HepG2 (cell line): ENCODE measurements around the gene CCDC157.

ENCODE experiments used
- ELF1 ChIP-seq: sonication (generic); formaldehyde crosslinking; IDR thresholded peaks from 2 replicates; pipeline ENCODE4 v1.4.0; 2020; ENCODE audit warnings: missing genetic modification reagents
- ERF ChIP-seq: IDR thresholded peaks from 2 replicates; pipeline ENCODE4 v1.6.1; 2018; ENCODE audit warnings: missing biosample characterization, missing genetic modification reagents
- MAZ ChIP-seq, 2 experiments: sonication (generic) in 1 of 2; formaldehyde crosslinking in 1 of 2; IDR thresholded peaks; 2 replicates each; pipeline versions ENCODE4 v1.5.0 to v1.6.1; 2012 to 2020; ENCODE audit warnings: low read depth in 2 of 2, mild to moderate bottlenecking in 2 of 2, borderline replicate concordance in 1 of 2, improper control_type of control experiment in 1 of 2, low read length in 1 of 2, missing genetic modification reagents in 1 of 2, moderate library complexity in 1 of 2
- MTA3 ChIP-seq: sonication (generic); formaldehyde crosslinking; IDR thresholded peaks from 2 replicates; pipeline ENCODE4 v1.4.0; 2020; ENCODE audit warnings: missing genetic modification reagents
- ZEB1 ChIP-seq: IDR thresholded peaks from 2 replicates; pipeline ENCODE4 v1.6.1; 2012; ENCODE audit warnings: mild to moderate bottlenecking, low read depth, inconsistent platforms; ENCODE audit not compliant: insufficient replicate concordance
- ZNF670 ChIP-seq: sonication (generic); formaldehyde crosslinking; IDR thresholded peaks from 2 replicates; pipeline ENCODE4 v1.8.0; 2022; ENCODE audit warnings: mild to moderate bottlenecking, missing genetic modification reagents, borderline replicate concordance
- TF ChIP-seq, protein P1 (sequence below): sonication (generic); formaldehyde crosslinking; IDR thresholded peaks from 2 replicates; pipeline ENCODE4 v1.4.0; 2020; ENCODE audit warnings: missing genetic modification reagents
- TF ChIP-seq, protein P2 (sequence below): sonication (generic); formaldehyde crosslinking; IDR thresholded peaks from 2 replicates; pipeline ENCODE4 v1.4.0; 2020; ENCODE audit warnings: low read depth, missing genetic modification reagents
- TF ChIP-seq, protein P3 (sequence below), 2 experiments: fragments of 450-650 bp in 1 of 2; sonication (generic) in 1 of 2; formaldehyde crosslinking; IDR thresholded peaks; 2 replicates each; pipeline versions ENCODE4 v1.5.0 to v1.8.0; 2020 to 2022; ENCODE audit warnings: mild to moderate bottlenecking in 1 of 2, missing genetic modification reagents in 1 of 2
- TF ChIP-seq, protein P4 (sequence below): IDR thresholded peaks from 2 replicates; pipeline ENCODE4 v1.6.1; 2016; ENCODE audit warnings: control low read depth
- TF ChIP-seq, protein P5 (sequence below): sonication (generic); formaldehyde crosslinking; IDR thresholded peaks from 2 replicates; pipeline ENCODE4 v1.8.0; 2022; ENCODE audit warnings: low read depth, missing genetic modification reagents
- TF ChIP-seq, protein P6 (sequence below): sonication (generic); formaldehyde crosslinking; IDR thresholded peaks from 2 replicates; pipeline ENCODE4 v1.5.1; 2020; ENCODE audit warnings: mild to moderate bottlenecking, missing genetic modification reagents, moderate library complexity
- TF ChIP-seq, protein P7 (sequence below): sonication (generic); formaldehyde crosslinking; IDR thresholded peaks from 2 replicates; pipeline ENCODE4 v1.4.0; 2020; ENCODE audit warnings: missing genetic modification reagents, borderline replicate concordance
- TF ChIP-seq, protein P8 (sequence below): sonication (generic); formaldehyde crosslinking; IDR thresholded peaks from 2 replicates; pipeline ENCODE4 v1.8.1; 2023; ENCODE audit warnings: missing genetic modification reagents, inconsistent platforms, borderline replicate concordance

DNA sequence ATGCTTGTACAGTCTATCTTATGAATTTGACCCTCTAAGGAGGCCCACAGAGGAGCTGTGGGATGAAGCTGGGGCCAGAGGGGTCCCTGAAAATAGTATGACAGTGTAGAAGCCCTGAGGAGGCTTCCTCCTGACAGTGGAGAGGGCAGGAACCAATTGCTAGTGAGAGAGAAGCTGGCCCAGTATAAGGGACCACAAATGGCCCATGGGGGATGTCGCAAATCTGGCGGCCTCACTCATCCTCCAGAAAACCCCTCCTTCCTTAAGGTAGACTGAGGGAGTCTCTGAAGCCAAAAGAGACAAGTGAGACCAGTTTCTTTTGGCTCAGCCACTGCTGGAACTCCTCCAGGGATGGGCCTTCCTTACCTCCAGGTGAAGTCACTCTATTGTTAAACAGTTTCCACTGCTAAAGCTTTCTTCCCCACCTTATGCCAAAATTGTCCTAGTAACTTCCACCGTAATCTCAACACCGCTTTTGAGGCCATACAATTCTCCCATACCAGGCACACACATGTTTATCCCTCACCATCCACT lies 49.7 kb upstream of the CCDC157 start:
- TF ChIP-seq ERF (CRISPR knock-in tag): no peak
- TF ChIP-seq, protein P1, sequence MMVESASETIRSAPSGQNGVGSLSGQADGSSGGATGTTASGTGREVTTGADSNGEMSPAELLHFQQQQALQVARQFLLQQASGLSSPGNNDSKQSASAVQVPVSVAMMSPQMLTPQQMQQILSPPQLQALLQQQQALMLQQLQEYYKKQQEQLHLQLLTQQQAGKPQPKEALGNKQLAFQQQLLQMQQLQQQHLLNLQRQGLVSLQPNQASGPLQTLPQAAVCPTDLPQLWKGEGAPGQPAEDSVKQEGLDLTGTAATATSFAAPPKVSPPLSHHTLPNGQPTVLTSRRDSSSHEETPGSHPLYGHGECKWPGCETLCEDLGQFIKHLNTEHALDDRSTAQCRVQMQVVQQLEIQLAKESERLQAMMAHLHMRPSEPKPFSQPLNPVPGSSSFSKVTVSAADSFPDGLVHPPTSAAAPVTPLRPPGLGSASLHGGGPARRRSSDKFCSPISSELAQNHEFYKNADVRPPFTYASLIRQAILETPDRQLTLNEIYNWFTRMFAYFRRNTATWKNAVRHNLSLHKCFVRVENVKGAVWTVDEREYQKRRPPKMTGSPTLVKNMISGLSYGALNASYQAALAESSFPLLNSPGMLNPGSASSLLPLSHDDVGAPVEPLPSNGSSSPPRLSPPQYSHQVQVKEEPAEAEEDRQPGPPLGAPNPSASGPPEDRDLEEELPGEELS (CRISPR knock-in tag): no peak
- TF ChIP-seq, protein P2, sequence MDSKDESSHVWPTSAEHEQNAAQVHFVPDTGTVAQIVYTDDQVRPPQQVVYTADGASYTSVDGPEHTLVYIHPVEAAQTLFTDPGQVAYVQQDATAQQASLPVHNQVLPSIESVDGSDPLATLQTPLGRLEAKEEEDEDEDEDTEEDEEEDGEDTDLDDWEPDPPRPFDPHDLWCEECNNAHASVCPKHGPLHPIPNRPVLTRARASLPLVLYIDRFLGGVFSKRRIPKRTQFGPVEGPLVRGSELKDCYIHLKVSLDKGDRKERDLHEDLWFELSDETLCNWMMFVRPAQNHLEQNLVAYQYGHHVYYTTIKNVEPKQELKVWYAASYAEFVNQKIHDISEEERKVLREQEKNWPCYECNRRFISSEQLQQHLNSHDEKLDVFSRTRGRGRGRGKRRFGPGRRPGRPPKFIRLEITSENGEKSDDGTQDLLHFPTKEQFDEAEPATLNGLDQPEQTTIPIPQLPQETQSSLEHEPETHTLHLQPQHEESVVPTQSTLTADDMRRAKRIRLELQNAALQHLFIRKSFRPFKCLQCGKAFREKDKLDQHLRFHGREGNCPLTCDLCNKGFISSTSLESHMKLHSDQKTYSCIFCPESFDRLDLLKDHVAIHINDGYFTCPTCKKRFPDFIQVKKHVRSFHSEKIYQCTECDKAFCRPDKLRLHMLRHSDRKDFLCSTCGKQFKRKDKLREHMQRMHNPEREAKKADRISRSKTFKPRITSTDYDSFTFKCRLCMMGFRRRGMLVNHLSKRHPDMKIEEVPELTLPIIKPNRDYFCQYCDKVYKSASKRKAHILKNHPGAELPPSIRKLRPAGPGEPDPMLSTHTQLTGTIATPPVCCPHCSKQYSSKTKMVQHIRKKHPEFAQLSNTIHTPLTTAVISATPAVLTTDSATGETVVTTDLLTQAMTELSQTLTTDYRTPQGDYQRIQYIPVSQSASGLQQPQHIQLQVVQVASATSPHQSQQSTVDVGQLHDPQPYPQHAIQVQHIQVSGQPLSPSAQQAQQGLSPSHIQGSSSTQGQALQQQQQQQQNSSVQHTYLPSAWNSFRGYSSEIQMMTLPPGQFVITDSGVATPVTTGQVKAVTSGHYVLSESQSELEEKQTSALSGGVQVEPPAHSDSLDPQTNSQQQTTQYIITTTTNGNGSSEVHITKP (CRISPR knock-in tag): no peak
- TF ChIP-seq, protein P3, sequence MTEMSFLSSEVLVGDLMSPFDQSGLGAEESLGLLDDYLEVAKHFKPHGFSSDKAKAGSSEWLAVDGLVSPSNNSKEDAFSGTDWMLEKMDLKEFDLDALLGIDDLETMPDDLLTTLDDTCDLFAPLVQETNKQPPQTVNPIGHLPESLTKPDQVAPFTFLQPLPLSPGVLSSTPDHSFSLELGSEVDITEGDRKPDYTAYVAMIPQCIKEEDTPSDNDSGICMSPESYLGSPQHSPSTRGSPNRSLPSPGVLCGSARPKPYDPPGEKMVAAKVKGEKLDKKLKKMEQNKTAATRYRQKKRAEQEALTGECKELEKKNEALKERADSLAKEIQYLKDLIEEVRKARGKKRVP (CRISPR knock-in tag; IDR thresholded peaks at IDR 0.05): no peak
- no peak for TF ChIP-seq ZEB1
- TF ChIP-seq, protein P4, sequence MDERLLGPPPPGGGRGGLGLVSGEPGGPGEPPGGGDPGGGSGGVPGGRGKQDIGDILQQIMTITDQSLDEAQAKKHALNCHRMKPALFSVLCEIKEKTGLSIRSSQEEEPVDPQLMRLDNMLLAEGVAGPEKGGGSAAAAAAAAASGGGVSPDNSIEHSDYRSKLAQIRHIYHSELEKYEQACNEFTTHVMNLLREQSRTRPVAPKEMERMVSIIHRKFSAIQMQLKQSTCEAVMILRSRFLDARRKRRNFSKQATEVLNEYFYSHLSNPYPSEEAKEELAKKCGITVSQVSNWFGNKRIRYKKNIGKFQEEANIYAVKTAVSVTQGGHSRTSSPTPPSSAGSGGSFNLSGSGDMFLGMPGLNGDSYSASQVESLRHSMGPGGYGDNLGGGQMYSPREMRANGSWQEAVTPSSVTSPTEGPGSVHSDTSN (CRISPR knock-in tag): no peak
- no peak for TF ChIP-seq MTA3 (CRISPR knock-in tag)
- TF ChIP-seq, protein P5, sequence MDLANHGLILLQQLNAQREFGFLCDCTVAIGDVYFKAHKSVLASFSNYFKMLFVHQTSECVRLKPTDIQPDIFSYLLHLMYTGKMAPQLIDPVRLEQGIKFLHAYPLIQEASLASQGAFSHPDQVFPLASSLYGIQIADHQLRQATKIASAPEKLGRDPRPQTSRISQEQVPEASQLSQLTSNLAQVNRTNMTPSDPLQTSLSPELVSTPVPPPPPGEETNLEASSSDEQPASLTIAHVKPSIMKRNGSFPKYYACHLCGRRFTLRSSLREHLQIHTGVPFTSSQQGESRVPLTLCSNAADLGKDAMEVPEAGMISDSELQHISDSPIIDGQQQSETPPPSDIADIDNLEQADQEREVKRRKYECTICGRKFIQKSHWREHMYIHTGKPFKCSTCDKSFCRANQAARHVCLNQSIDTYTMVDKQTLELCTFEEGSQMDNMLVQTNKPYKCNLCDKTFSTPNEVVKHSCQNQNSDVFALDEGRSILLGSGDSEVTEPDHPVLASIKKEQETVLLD (CRISPR knock-in tag): no peak
- no peak for TF ChIP-seq MAZ (IDR thresholded peaks at IDR 0.05; ENCODE audit: borderline replicate concordance, low read depth, low read length)
- TF ChIP-seq MAZ (CRISPR knock-in tag; IDR thresholded peaks at IDR 0.05; ENCODE audit: low read depth): no peak
- TF ChIP-seq, protein P6, sequence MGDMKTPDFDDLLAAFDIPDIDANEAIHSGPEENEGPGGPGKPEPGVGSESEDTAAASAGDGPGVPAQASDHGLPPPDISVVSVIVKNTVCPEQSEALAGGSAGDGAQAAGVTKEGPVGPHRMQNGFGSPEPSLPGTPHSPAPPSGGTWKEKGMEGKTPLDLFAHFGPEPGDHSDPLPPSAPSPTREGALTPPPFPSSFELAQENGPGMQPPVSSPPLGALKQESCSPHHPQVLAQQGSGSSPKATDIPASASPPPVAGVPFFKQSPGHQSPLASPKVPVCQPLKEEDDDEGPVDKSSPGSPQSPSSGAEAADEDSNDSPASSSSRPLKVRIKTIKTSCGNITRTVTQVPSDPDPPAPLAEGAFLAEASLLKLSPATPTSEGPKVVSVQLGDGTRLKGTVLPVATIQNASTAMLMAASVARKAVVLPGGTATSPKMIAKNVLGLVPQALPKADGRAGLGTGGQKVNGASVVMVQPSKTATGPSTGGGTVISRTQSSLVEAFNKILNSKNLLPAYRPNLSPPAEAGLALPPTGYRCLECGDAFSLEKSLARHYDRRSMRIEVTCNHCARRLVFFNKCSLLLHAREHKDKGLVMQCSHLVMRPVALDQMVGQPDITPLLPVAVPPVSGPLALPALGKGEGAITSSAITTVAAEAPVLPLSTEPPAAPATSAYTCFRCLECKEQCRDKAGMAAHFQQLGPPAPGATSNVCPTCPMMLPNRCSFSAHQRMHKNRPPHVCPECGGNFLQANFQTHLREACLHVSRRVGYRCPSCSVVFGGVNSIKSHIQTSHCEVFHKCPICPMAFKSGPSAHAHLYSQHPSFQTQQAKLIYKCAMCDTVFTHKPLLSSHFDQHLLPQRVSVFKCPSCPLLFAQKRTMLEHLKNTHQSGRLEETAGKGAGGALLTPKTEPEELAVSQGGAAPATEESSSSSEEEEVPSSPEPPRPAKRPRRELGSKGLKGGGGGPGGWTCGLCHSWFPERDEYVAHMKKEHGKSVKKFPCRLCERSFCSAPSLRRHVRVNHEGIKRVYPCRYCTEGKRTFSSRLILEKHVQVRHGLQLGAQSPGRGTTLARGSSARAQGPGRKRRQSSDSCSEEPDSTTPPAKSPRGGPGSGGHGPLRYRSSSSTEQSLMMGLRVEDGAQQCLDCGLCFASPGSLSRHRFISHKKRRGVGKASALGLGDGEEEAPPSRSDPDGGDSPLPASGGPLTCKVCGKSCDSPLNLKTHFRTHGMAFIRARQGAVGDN (CRISPR knock-in tag): no peak
- no peak for TF ChIP-seq ZNF670 (CRISPR knock-in tag)
- TF ChIP-seq ELF1 (CRISPR knock-in tag): no peak
- TF ChIP-seq, protein P7, sequence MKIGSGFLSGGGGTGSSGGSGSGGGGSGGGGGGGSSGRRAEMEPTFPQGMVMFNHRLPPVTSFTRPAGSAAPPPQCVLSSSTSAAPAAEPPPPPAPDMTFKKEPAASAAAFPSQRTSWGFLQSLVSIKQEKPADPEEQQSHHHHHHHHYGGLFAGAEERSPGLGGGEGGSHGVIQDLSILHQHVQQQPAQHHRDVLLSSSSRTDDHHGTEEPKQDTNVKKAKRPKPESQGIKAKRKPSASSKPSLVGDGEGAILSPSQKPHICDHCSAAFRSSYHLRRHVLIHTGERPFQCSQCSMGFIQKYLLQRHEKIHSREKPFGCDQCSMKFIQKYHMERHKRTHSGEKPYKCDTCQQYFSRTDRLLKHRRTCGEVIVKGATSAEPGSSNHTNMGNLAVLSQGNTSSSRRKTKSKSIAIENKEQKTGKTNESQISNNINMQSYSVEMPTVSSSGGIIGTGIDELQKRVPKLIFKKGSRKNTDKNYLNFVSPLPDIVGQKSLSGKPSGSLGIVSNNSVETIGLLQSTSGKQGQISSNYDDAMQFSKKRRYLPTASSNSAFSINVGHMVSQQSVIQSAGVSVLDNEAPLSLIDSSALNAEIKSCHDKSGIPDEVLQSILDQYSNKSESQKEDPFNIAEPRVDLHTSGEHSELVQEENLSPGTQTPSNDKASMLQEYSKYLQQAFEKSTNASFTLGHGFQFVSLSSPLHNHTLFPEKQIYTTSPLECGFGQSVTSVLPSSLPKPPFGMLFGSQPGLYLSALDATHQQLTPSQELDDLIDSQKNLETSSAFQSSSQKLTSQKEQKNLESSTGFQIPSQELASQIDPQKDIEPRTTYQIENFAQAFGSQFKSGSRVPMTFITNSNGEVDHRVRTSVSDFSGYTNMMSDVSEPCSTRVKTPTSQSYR (CRISPR knock-in tag): no peak
- TF ChIP-seq, protein P8, sequence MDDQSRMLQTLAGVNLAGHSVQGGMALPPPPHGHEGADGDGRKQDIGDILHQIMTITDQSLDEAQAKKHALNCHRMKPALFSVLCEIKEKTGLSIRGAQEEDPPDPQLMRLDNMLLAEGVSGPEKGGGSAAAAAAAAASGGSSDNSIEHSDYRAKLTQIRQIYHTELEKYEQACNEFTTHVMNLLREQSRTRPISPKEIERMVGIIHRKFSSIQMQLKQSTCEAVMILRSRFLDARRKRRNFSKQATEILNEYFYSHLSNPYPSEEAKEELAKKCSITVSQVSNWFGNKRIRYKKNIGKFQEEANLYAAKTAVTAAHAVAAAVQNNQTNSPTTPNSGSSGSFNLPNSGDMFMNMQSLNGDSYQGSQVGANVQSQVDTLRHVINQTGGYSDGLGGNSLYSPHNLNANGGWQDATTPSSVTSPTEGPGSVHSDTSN (CRISPR knock-in tag): no peak
